Measurements from ENCODE around the gene ZNF436. TPM values are rescaled to one million over a fixed set of nuclear protein-coding genes. Genes with fewer than 3 reads are reported as not detected.

The ZNF436 gene
- total RNA-seq, 1 experiment from 2014 or later = 14.8 TPM

GRCh38 chr1:23396380-23396779, 26.7 kb upstream of the ZNF436 start:
- CTCF ChIA-PET = no interaction called here
- H3K27me3 ChIP-seq (replicated peaks; ENCODE audit: insufficient read depth, low read depth, low read length, poor library complexity) = no peaks in the 10 kb centered on the region
- BruUV-seq (replicated peaks) = no TSS peak
- TF ChIP-seq EZH2 (IDR thresholded peaks at IDR 0.05; ENCODE audit: borderline replicate concordance, low read depth, low read length, poor library complexity, severe bottlenecking) = no peak
- TF ChIP-seq CTCF (conservative IDR thresholded peaks at IDR 0.05; ENCODE audit: low read depth, low read length) = no peak
- DNase-seq (ENCODE audit: low spot score) = no peak
- no peak overlapping the region for H3K27ac ChIP-seq (ENCODE audit: low read depth, low read length, poor library complexity, severe bottlenecking)
- H3K36me3 ChIP-seq (ENCODE audit: insufficient read depth, low read length, poor library complexity, severe bottlenecking) = no peaks in the 10 kb centered on the region
- POLR2A ChIA-PET (ENCODE audit: low non-redundant PET) = no interaction called here
- H3K4me1 ChIP-seq (ENCODE audit: insufficient read depth, low read length, poor library complexity, severe bottlenecking) = peaks cover 16% of the 10 kb centered on the region
- H3K4me3 ChIP-seq (ENCODE audit: low read depth, low read length, poor library complexity, severe bottlenecking) = no peak overlapping the region
- no peaks in the 10 kb centered on the region for H3K9me3 ChIP-seq (ENCODE audit: low read depth, low read length, poor library complexity, severe bottlenecking)
- intact Hi-C loops (cut with micrococcal nuclease; ENCODE audit: unreplicated experiment) = no loop called here

GRCh38 chr1:23395849-23396248, 26.2 kb upstream of the ZNF436 start:
- peaks cover 12% of the 10 kb centered on the region for H3K4me1 ChIP-seq (ENCODE audit: insufficient read depth, low read length, poor library complexity, severe bottlenecking)
- DNase-seq (ENCODE audit: low spot score) = no peak
- H3K27ac ChIP-seq (ENCODE audit: low read depth, low read length, poor library complexity, severe bottlenecking) = no peak overlapping the region
- no TSS peak for BruUV-seq (replicated peaks)
- no peaks in the 10 kb centered on the region for H3K27me3 ChIP-seq (replicated peaks; ENCODE audit: insufficient read depth, low read depth, low read length, poor library complexity)
- intact Hi-C loops (cut with micrococcal nuclease; ENCODE audit: unreplicated experiment) = no loop called here
- ChIA-PET POLR2A (ENCODE audit: low non-redundant PET) (no interaction called here), CTCF (interaction anchor here (1.0 kb wide), 1 partner anchor 8 kb away, joined by 3 read pairs; no protein-coding TSS in a partner anchor)
- H3K4me3 ChIP-seq (ENCODE audit: low read depth, low read length, poor library complexity, severe bottlenecking) = no peak overlapping the region
- H3K9me3 ChIP-seq (ENCODE audit: low read depth, low read length, poor library complexity, severe bottlenecking) = no peaks in the 10 kb centered on the region
- no peaks in the 10 kb centered on the region for H3K36me3 ChIP-seq (ENCODE audit: insufficient read depth, low read length, poor library complexity, severe bottlenecking)
- no peak for TF ChIP-seq CTCF (conservative IDR thresholded peaks at IDR 0.05; ENCODE audit: low read depth, low read length)
- no peak for TF ChIP-seq EZH2 (IDR thresholded peaks at IDR 0.05; ENCODE audit: borderline replicate concordance, low read depth, low read length, poor library complexity, severe bottlenecking)

- Histone ChIP-seq H3K36me3 (ENCODE audit: insufficient read depth, low read length, poor library complexity, severe bottlenecking) (no peaks in the 10 kb centered on the region), H3K27ac (ENCODE audit: low read depth, low read length, poor library complexity, severe bottlenecking) (no peak overlapping the region), H3K4me1 (ENCODE audit: insufficient read depth, low read length, poor library complexity, severe bottlenecking) (peaks cover 8% of the 10 kb centered on the region), H3K9me3 (ENCODE audit: low read depth, low read length, poor library complexity, severe bottlenecking) (no peaks in the 10 kb centered on the region), H3K27me3 (replicated peaks; ENCODE audit: insufficient read depth, low read depth, low read length, poor library complexity) (no peaks in the 10 kb centered on the region), H3K4me3 (ENCODE audit: low read depth, low read length, poor library complexity, severe bottlenecking) (no peak overlapping the region)
- POLR2A ChIA-PET (ENCODE audit: low non-redundant PET) = no interaction called here
- intact Hi-C loops (cut with micrococcal nuclease; ENCODE audit: unreplicated experiment) = no loop called here
- no TSS peak for BruUV-seq (replicated peaks)
- CTCF ChIA-PET = interaction anchor here (1.0 kb wide), 1 partner anchor 8 kb away, joined by 3 read pairs; no protein-coding TSS in a partner anchor
- TF ChIP-seq EZH2 (IDR thresholded peaks at IDR 0.05; ENCODE audit: borderline replicate concordance, low read depth, low read length, poor library complexity, severe bottlenecking) (no peak), CTCF (conservative IDR thresholded peaks at IDR 0.05; ENCODE audit: low read depth, low read length) (no peak)
- DNase-seq (ENCODE audit: low spot score) = no peak
Measured at GRCh38 chr1:23395154-23395724, 25.6 kb upstream of the ZNF436 start.

All from A673 (cell line).